Suprapubic skin (tissue), 4 donors: ENCODE results near the gene ETV6.

Experiments
- EP300 ChIP-seq: sonication (generic); formaldehyde crosslinking; IDR thresholded peaks from one replicate; pipeline ENCODE4 v1.6.1; 2017; ENCODE audit warnings: antibody characterized with exemption
- POLR2A ChIP-seq, 2 donors: fragments of 450-650 bp; IDR thresholded peaks; one replicate each; pipeline ENCODE4 v1.6.1; 2017; ENCODE audit warnings: antibody characterized with exemption in 2 of 2, mild to moderate bottlenecking in 2 of 2, moderate library complexity in 2 of 2
- POLR2AphosphoS5 ChIP-seq, 3 donors: sonication (generic); formaldehyde crosslinking; IDR thresholded peaks; one replicate each; pipeline ENCODE4 v1.6.1; 2017; ENCODE audit warnings: antibody characterized with exemption in 3 of 3
- TF ChIP-seq, protein P1 (sequence below), 2 donors: fragments of 200-600 bp in 1 of 2; fragments of 450-650 bp in 1 of 2; sonication (generic) in 1 of 2; IDR thresholded peaks; one replicate each; pipeline ENCODE4 v1.5.1; 2016 to 2019; ENCODE audit warnings: antibody characterized with exemption in 2 of 2, mild to moderate bottlenecking in 1 of 2, moderate library complexity in 1 of 2

DNA sequence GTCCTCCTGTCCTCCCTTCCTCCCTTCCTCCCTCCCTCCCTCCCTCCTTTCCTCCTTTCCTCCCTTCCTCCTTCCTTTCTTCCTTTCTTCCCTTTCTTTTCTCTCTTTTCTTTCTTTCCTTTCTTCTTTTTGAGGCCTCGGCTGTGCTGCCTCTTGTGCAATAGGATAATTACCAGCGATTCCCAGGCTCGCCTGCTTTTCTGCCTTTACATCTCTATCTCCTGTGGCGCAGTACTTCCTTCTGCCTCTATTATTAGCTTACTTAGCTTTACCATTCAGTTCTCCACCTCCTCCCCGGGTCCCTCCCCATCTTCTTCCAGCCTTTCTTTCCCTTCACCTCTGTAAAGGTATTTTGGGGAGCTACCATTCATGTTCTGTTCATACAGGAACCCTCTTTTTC lies 19.9 kb downstream of the ETV6 start:
- TF ChIP-seq, protein P1, sequence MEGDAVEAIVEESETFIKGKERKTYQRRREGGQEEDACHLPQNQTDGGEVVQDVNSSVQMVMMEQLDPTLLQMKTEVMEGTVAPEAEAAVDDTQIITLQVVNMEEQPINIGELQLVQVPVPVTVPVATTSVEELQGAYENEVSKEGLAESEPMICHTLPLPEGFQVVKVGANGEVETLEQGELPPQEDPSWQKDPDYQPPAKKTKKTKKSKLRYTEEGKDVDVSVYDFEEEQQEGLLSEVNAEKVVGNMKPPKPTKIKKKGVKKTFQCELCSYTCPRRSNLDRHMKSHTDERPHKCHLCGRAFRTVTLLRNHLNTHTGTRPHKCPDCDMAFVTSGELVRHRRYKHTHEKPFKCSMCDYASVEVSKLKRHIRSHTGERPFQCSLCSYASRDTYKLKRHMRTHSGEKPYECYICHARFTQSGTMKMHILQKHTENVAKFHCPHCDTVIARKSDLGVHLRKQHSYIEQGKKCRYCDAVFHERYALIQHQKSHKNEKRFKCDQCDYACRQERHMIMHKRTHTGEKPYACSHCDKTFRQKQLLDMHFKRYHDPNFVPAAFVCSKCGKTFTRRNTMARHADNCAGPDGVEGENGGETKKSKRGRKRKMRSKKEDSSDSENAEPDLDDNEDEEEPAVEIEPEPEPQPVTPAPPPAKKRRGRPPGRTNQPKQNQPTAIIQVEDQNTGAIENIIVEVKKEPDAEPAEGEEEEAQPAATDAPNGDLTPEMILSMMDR (IDR thresholded peaks at IDR 0.05), result no peak
- TF ChIP-seq EP300, result no peak
- no peak for TF ChIP-seq POLR2A (IDR thresholded peaks at IDR 0.05)
- TF ChIP-seq POLR2AphosphoS5 (IDR thresholded peaks at IDR 0.05), result no peak
